Measurements from ENCODE around the gene CREB3L1.

DNA sequence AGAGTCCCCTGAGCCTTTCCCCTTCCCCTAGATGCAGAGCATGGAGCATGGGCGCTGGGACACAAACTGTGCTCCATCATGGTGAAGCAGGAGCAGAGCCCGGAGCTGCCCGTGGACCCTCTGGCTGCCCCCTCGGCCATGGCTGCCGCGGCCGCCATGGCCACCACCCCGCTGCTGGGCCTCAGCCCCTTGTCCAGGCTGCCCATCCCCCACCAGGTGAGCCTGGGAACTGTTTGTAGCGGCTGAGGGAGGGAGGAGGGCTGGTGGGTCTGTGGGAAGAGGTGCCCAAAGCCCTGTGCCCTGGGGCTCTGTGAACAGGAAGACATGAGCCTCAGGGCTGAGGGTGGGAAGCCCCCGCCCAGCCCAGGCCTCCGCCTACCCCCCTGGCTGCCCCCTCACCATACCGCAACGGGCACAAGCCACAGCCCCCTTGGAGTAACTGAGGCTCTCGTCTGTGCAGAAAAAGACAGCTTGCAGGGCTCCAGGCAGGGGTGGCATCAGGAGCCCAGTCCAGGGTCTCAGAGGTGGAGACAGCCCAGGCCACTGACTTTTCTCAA, 30.4 kb downstream of the CREB3L1 start:
- TF ChIP-seq, protein P1, sequence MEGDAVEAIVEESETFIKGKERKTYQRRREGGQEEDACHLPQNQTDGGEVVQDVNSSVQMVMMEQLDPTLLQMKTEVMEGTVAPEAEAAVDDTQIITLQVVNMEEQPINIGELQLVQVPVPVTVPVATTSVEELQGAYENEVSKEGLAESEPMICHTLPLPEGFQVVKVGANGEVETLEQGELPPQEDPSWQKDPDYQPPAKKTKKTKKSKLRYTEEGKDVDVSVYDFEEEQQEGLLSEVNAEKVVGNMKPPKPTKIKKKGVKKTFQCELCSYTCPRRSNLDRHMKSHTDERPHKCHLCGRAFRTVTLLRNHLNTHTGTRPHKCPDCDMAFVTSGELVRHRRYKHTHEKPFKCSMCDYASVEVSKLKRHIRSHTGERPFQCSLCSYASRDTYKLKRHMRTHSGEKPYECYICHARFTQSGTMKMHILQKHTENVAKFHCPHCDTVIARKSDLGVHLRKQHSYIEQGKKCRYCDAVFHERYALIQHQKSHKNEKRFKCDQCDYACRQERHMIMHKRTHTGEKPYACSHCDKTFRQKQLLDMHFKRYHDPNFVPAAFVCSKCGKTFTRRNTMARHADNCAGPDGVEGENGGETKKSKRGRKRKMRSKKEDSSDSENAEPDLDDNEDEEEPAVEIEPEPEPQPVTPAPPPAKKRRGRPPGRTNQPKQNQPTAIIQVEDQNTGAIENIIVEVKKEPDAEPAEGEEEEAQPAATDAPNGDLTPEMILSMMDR (IDR thresholded peaks at IDR 0.05), result no peak
- no peak for TF ChIP-seq POLR2A (IDR thresholded peaks at IDR 0.05)

All from right lobe of liver (tissue), 4 donors.